Naive B cell (primary cell): ENCODE data around the gene TNIK. TPM values are rescaled to one million over a fixed set of nuclear protein-coding genes. Genes with fewer than 3 reads are reported as not detected.

ENCODE experiments used
- ATAC-seq, 2 donors: fragments of 150-1000 bp; cut with Tn5 transposase; 2 replicates each; pipeline ENCODE4 v1.10.0; 2021; ENCODE audit warnings: low read depth in 2 of 2, mild to moderate bottlenecking in 2 of 2, moderate library complexity in 2 of 2
- DNase-seq: peaks from one replicate; pipeline ENCODE4 v3.0.0; 2022
- H3K27ac Mint-ChIP-seq, 6 donors: one replicate each; pipeline ENCODE4 v1.8.0; 2020 to 2022; ENCODE audit warnings: mild to moderate bottlenecking in 6 of 6, mixed read lengths in 6 of 6, moderate library complexity in 5 of 6, inconsistent platforms in 2 of 6
- H3K27me3 Mint-ChIP-seq, 3 donors: one replicate each; pipeline ENCODE4 v1.8.0; 2021 to 2022; ENCODE audit warnings: mixed read lengths in 3 of 3, mild to moderate bottlenecking in 1 of 3
- H3K36me3 Mint-ChIP-seq, 2 donors: one replicate each; pipeline ENCODE4 v1.8.0; 2020 to 2022; ENCODE audit warnings: mixed read lengths in 2 of 2, inconsistent platforms in 1 of 2, mild to moderate bottlenecking in 1 of 2
- H3K4me1 Mint-ChIP-seq, 3 donors: one replicate each; pipeline ENCODE4 v1.8.0; 2020 to 2022; ENCODE audit warnings: mixed read lengths in 3 of 3, inconsistent platforms in 1 of 3, mild to moderate bottlenecking in 1 of 3, moderate library complexity in 1 of 3
- H3K4me3 Mint-ChIP-seq, 8 donors: one replicate each; pipeline ENCODE4 v1.8.0; 2020 to 2022; ENCODE audit warnings: mild to moderate bottlenecking in 8 of 8, mixed read lengths in 8 of 8, moderate library complexity in 8 of 8, inconsistent platforms in 2 of 8
- H3K9me3 Mint-ChIP-seq, 7 donors: one replicate each; pipeline ENCODE4 v1.8.0; 2020 to 2022; ENCODE audit warnings: mixed read lengths in 7 of 7, mild to moderate bottlenecking in 5 of 7, inconsistent platforms in 2 of 7, moderate library complexity in 1 of 7
- polyA plus RNA-seq, 6 donors: library from polyadenylated mRNA; unstranded; fragments of 300-500 nt; fragmentation: Illumina TruSeq; gene quantifications; one replicate each; pipeline ENCODE4 v1.2.3, GENCODE V29; 2021; ENCODE audit warnings: low read depth in 6 of 6

Gene TNIK
- polyA plus RNA-seq, 6 donors from 2014 or later, result 0.58 to 1.8 (median 1.1) TPM; not detected in 1

GRCh38 chr3:171173736-171174135, 286.5 kb downstream of the TNIK start:
- no peaks in the 10 kb centered on the region for H3K9me3 Mint-ChIP-seq
- no peaks in the 10 kb centered on the region for H3K27me3 Mint-ChIP-seq
- no peaks in the 10 kb centered on the region for H3K36me3 Mint-ChIP-seq
- no peak overlapping the region for H3K4me3 Mint-ChIP-seq
- ATAC-seq (no peak), DNase-seq (no peak)
- no peaks in the 10 kb centered on the region for H3K4me1 Mint-ChIP-seq
- H3K27ac Mint-ChIP-seq, result no peak overlapping the region

DNA sequence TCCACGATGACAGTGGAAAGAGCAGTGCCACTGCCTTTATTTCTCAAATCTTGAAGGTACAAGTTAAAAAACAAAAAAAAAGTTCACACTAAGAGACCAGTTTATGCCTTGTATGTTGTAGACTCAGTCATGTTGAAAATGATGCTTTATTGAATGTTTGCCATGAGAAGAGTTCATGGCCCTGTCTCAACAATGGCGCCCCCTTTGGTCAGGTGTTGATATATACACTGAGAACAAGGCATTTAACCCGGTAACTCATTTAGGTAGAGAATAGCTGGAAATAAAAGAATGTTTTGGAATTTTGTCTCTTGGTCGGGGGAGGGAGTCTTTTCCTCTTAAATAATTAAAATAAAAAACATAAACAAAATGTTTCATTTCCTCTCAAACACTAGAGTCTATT, 288.1 kb downstream of the TNIK start:
- ATAC-seq (no peak), DNase-seq (no peak)
- H3K4me3 Mint-ChIP-seq, result no peak overlapping the region
- H3K27me3 Mint-ChIP-seq, result no peaks in the 10 kb centered on the region
- no peaks in the 10 kb centered on the region for H3K36me3 Mint-ChIP-seq
- H3K27ac Mint-ChIP-seq, result no peak overlapping the region
- H3K9me3 Mint-ChIP-seq, result no peaks in the 10 kb centered on the region
- no peaks in the 10 kb centered on the region for H3K4me1 Mint-ChIP-seq

GRCh38 chr3:171169866-171170265, 290.3 kb downstream of the TNIK start:
- DNase-seq (no peak), ATAC-seq (no peak)
- peaks cover 0 to 4% (median 0%) of the 10 kb centered on the region in 7 donors for H3K9me3 Mint-ChIP-seq
- no peaks in the 10 kb centered on the region for H3K36me3 Mint-ChIP-seq
- H3K4me1 Mint-ChIP-seq, result no peaks in the 10 kb centered on the region
- H3K27me3 Mint-ChIP-seq, result no peaks in the 10 kb centered on the region
- H3K27ac Mint-ChIP-seq, result no peak overlapping the region
- no peak overlapping the region for H3K4me3 Mint-ChIP-seq

DNA sequence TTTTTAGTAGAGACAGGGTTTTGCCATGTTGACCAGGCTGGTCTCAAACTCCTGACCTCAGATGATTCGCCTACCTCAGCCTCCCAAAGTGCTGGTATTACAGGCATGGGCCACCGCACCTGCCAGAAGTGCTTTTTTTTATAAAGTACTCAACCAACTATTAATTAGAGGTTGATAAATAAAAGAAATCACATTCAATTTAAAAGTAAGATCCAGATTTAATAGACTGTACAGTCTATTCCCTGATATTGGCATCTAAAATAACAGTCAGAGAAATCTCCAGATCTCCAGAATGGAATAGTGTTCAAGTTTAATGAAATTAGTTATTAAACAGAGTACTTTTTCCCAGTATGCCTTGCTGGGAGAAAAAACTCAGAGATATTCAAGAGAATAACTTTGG, 290.8 kb downstream of the TNIK start:
- no peaks in the 10 kb centered on the region for H3K36me3 Mint-ChIP-seq
- H3K4me3 Mint-ChIP-seq, result no peak overlapping the region
- DNase-seq (no peak), ATAC-seq (no peak)
- H3K27ac Mint-ChIP-seq, result no peak overlapping the region
- peaks cover 0 to 4% (median 0%) of the 10 kb centered on the region in 7 donors for H3K9me3 Mint-ChIP-seq
- no peaks in the 10 kb centered on the region for H3K27me3 Mint-ChIP-seq
- no peaks in the 10 kb centered on the region for H3K4me1 Mint-ChIP-seq

DNA sequence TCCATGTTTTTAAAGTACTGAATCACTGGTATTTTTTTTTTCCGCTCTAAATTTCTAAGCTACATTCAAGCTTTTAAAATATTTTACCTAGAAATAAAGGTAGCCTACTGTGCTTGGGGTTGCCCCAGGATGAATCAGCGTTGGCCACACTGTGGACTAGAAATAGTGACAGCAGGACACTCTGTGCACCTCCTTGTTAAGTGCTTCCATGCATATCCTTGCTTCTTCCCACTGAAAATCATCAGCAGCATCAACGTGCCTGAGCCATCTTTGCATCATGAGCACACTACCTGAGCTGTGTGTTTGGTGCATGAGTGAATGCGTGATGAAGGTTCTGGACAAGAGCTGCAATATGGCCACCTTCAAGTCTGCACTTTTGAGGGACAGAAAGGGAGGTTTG, 291.7 kb downstream of the TNIK start:
- H3K36me3 Mint-ChIP-seq, result no peaks in the 10 kb centered on the region

DNA sequence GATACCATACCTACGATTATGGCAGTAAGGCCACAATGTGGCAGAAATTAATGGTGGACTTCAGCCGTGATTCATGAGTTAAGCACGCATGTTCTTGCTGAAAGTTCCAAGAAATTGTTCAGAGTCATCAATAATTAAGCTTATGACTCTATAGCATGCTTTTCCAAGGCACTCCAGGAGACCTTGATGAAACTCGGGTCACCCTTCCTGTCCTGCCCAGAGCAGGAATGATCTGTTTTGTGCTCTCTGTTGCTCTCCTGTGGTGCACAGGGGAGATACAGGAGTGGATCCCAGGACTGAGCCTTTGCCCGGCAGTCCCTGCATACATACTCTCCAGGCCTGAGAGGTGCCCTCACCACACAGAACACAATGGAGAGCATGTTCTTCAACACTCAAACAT, 292.1 kb downstream of the TNIK start:
- Mint-ChIP-seq H3K4me1 (no peaks in the 10 kb centered on the region), H3K27me3 (no peaks in the 10 kb centered on the region), H3K36me3 (peaks cover 0 to 2% of the 10 kb centered on the region in 2 donors), H3K27ac (no peak overlapping the region), H3K9me3 (peaks cover 0 to 7% (median 3%) of the 10 kb centered on the region in 7 donors), H3K4me3 (no peak overlapping the region)
- DNase-seq, result no peak
- no peak for ATAC-seq

More for the DNA sequence above, 291.7 kb downstream of the TNIK start:
- H3K4me3 Mint-ChIP-seq, result no peak overlapping the region
- no peak overlapping the region for H3K27ac Mint-ChIP-seq
- H3K27me3 Mint-ChIP-seq, result no peaks in the 10 kb centered on the region
- no peak for ATAC-seq
- H3K9me3 Mint-ChIP-seq, result peaks cover 0 to 4% (median 0%) of the 10 kb centered on the region in 7 donors
- DNase-seq, result no peak
- no peaks in the 10 kb centered on the region for H3K4me1 Mint-ChIP-seq

- H3K4me1 Mint-ChIP-seq, result no peaks in the 10 kb centered on the region
- H3K9me3 Mint-ChIP-seq, result peaks cover 7 to 15% (median 8%) of the 10 kb centered on the region in 7 donors
- H3K4me3 Mint-ChIP-seq, result no peak overlapping the region
- H3K36me3 Mint-ChIP-seq, result peaks cover 0 to 10% of the 10 kb centered on the region in 2 donors
- H3K27me3 Mint-ChIP-seq, result no peaks in the 10 kb centered on the region
- no peak overlapping the region for H3K27ac Mint-ChIP-seq
- ATAC-seq, result no peak
- no peak for DNase-seq
Observed at GRCh38 chr3:171165983-171166382, 294.2 kb downstream of the TNIK start.

DNA sequence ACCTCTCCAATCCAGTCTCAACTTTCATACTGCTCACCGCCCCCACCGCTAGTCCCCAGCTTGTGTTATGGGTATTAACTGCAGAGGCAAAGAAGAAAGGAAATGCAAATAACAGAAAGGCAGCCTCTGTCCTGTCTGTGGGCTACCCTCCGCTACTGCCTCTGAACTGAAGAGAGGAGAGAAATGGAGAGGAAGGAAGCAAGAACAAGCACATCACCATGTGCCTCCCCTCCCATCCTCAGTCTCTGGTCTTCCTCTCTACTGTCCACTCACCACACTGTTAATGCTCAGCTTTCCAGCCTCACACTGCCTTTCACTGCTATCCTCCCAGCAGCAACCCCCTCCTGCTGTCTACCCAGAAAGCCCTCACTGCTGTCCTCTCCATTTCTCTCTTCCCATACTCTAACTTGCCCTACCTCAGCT, 294.7 kb downstream of the TNIK start:
- Mint-ChIP-seq H3K27me3 (no peaks in the 10 kb centered on the region), H3K27ac (no peak overlapping the region), H3K4me1 (no peaks in the 10 kb centered on the region), H3K9me3 (peaks cover 7 to 15% (median 8%) of the 10 kb centered on the region in 7 donors), H3K4me3 (peak overlapping the region in 1 of 8 donors; percentile 53), H3K36me3 (peaks cover 0 to 10% of the 10 kb centered on the region in 2 donors)
- ATAC-seq (no peak), DNase-seq (no peak)

- Mint-ChIP-seq H3K27me3 (no peaks in the 10 kb centered on the region), H3K4me1 (no peaks in the 10 kb centered on the region), H3K36me3 (peaks cover 5 to 10% of the 10 kb centered on the region in 2 donors), H3K4me3 (no peak overlapping the region), H3K9me3 (peaks cover 7 to 15% (median 8%) of the 10 kb centered on the region in 7 donors), H3K27ac (no peak overlapping the region)
- no peak for DNase-seq
- ATAC-seq, result no peak
Observed at GRCh38 chr3:171164067-171164465, 296.1 kb downstream of the TNIK start.

- peaks cover 5 to 16% of the 10 kb centered on the region in 2 donors for H3K36me3 Mint-ChIP-seq
- H3K4me1 Mint-ChIP-seq, result no peaks in the 10 kb centered on the region
- H3K27ac Mint-ChIP-seq, result no peak overlapping the region
- peaks cover 7 to 15% (median 8%) of the 10 kb centered on the region in 7 donors for H3K9me3 Mint-ChIP-seq
- ATAC-seq (no peak), DNase-seq (no peak)
- H3K27me3 Mint-ChIP-seq, result no peaks in the 10 kb centered on the region
- H3K4me3 Mint-ChIP-seq, result no peak overlapping the region
Observed at GRCh38 chr3:171163101-171164066, 296.8 kb downstream of the TNIK start.

GRCh38 chr3:171160325-171160724, 299.9 kb downstream of the TNIK start:
- no peak for ATAC-seq
- DNase-seq, result no peak
- H3K9me3 Mint-ChIP-seq, result peaks cover 3 to 15% (median 8%) of the 10 kb centered on the region in 7 donors
- peaks cover 5 to 16% of the 10 kb centered on the region in 2 donors for H3K36me3 Mint-ChIP-seq
- no peaks in the 10 kb centered on the region for H3K4me1 Mint-ChIP-seq
- no peaks in the 10 kb centered on the region for H3K27me3 Mint-ChIP-seq
- H3K4me3 Mint-ChIP-seq, result no peak overlapping the region
- no peak overlapping the region for H3K27ac Mint-ChIP-seq

DNA sequence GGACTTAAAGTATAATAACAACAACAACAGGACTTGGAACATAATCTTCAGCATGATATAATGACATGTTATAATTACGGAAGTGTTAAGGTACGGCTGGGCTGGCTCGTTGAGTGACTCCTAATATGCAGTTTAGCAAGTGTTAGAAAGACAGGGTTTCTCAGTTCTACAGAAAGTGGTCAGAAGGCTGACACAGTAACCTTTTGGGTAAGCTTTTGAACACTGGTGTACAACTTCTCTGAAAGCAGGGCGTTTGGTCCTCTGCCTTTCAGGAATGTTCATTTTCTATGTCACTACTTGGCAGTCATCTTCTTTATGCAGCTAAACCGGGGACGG, 300.4 kb downstream of the TNIK start:
- ATAC-seq (no peak), DNase-seq (no peak)
- H3K27ac Mint-ChIP-seq, result no peak overlapping the region
- peaks cover 5 to 16% of the 10 kb centered on the region in 2 donors for H3K36me3 Mint-ChIP-seq
- H3K27me3 Mint-ChIP-seq, result no peaks in the 10 kb centered on the region
- no peak overlapping the region for H3K4me3 Mint-ChIP-seq
- H3K9me3 Mint-ChIP-seq, result peaks cover 3 to 15% (median 8%) of the 10 kb centered on the region in 7 donors
- H3K4me1 Mint-ChIP-seq, result no peaks in the 10 kb centered on the region

DNA sequence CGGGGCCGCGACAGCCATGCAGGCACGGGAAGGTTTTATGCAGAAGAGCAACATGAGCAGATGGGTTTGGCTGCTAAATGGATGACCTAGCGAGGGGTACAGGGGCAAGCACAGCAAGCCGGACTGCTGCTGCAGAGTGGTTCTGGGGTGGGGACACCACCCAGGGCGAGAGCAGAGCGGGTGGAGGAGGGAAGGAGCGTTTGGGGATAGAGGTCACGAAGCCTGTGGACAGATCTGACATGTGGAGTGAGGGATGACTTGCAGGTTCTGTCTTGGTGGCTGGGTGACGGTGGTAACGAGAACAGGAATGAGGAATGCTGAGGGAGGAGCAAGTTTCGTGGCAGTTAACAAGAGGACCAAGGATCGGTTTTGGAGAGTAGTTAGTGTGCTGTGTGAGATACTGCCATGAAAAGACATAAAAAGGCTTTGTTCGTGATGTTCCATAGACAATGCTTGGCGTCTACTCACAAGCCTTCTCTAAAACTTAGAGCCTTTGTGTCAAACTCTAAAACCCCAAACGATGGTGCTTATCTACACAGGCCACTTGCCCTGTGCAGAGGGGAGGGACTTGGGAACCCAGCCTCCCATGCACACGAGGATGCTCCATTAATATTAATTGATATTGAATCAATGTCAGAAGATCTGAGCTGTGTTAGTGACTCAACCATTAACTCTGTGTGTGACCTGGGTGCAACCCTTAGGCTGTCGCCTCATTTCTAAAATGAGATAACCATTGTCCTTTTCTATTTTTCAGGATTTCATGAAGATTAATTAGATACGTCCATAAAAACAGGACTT, 301.0 kb downstream of the TNIK start:
- Mint-ChIP-seq H3K27me3 (no peaks in the 10 kb centered on the region), H3K27ac (no peak overlapping the region), H3K9me3 (peaks cover 3 to 15% (median 8%) of the 10 kb centered on the region in 7 donors), H3K4me3 (no peak overlapping the region), H3K4me1 (no peaks in the 10 kb centered on the region), H3K36me3 (peaks cover 5 to 16% of the 10 kb centered on the region in 2 donors)
- no peak for DNase-seq
- ATAC-seq, result no peak
